ENCODE data around the gene FAM107B. TPM values are rescaled to one million over a fixed set of nuclear protein-coding genes. Genes with fewer than 3 reads are reported as not detected.

The FAM107B gene
- total RNA-seq, 6 experiments from 2014 or later, result 18.7 to 43.8 (median 40.0) TPM

DNA sequence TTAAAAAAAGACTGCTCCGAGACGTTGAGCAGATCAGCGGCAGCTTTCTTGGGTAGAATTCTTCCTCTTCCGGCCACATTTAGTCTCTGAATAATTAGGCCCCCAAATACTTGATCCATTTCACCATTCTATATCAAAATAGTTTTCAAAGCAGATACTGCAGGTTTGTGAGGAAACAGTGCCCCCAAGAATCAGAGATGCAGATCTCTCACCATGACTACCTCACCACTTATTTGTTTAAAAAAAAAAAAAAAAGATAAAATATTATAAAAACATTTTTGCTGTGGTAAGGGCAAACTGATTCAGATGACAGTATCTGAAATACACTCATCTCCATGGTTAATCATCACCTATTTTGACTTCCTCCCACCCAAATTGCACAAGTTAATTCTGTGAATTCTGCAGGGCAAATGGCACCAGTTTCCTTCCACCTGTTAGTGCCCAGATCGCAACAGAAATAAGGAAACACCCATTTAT, 210.4 kb downstream of the FAM107B start:
- Mint-ChIP-seq H3K4me3 (no peak overlapping the region), H3K27me3 (ENCODE audit: insufficient read depth) (no peaks in the 10 kb centered on the region), H3K4me1 (ENCODE audit: low read depth) (peaks cover 40% of the 10 kb centered on the region), H3K9me3 (no peaks in the 10 kb centered on the region; the same call in 1 of the 2 replicates), H3K36me3 (ENCODE audit: low read depth) (peaks cover 17% of the 10 kb centered on the region), H3K27ac (no peak overlapping the region)
- no peak for DNase-seq
- TF ChIP-seq, protein P1, sequence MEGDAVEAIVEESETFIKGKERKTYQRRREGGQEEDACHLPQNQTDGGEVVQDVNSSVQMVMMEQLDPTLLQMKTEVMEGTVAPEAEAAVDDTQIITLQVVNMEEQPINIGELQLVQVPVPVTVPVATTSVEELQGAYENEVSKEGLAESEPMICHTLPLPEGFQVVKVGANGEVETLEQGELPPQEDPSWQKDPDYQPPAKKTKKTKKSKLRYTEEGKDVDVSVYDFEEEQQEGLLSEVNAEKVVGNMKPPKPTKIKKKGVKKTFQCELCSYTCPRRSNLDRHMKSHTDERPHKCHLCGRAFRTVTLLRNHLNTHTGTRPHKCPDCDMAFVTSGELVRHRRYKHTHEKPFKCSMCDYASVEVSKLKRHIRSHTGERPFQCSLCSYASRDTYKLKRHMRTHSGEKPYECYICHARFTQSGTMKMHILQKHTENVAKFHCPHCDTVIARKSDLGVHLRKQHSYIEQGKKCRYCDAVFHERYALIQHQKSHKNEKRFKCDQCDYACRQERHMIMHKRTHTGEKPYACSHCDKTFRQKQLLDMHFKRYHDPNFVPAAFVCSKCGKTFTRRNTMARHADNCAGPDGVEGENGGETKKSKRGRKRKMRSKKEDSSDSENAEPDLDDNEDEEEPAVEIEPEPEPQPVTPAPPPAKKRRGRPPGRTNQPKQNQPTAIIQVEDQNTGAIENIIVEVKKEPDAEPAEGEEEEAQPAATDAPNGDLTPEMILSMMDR (IDR thresholded peaks at IDR 0.05), result no peak

DNA sequence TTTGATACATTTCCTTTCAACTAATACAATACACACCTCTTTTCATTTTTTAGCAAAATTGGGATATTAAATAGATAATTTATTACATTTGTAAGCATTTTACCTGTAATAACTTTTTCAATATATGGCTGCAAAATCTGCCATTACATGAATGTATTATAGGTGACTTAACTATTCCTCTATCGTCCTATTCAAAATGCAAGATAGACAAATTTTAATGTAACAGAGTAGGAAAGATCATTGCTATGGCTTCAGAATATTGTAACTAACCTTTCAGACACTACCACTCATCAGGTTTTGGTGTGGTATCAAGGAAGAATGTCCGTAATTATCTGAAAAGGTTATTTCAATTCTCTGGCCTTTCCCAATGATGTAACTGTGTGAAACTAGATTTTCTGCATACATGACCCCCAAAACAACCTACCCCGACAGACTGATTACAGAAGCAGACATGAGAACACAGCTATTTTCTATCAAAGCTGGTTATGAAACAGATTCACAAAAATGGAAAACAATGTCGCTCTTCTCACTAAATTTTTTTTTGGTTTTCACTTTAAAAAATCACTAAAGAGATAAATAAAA, 211.2 kb downstream of the FAM107B start:
- peaks cover 40% of the 10 kb centered on the region for H3K4me1 Mint-ChIP-seq (ENCODE audit: low read depth)
- H3K27ac Mint-ChIP-seq, result no peak overlapping the region
- TF ChIP-seq, protein P1 (IDR thresholded peaks at IDR 0.05), result no peak
- no peaks in the 10 kb centered on the region; the same call in 1 of the 2 replicates for H3K9me3 Mint-ChIP-seq
- no peaks in the 10 kb centered on the region for H3K27me3 Mint-ChIP-seq (ENCODE audit: insufficient read depth)
- peaks cover 17% of the 10 kb centered on the region for H3K36me3 Mint-ChIP-seq (ENCODE audit: low read depth)
- DNase-seq, result no peak
- no peak overlapping the region for H3K4me3 Mint-ChIP-seq

DNA sequence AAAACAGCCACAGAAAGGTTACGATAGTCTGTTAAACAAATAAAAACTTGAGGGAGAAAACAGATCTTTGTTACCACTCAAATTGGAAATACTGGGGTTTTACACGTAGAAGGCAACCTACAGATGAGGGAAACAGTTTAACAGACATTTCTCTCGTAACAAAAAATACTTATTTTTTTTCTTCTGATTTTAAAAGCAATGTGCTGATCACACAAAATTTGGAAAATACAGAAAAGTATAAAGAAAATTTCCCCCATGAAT, 211.7 kb downstream of the FAM107B start:
- H3K9me3 Mint-ChIP-seq, result no peaks in the 10 kb centered on the region; the same call in 1 of the 2 replicates
- TF ChIP-seq, protein P1 (IDR thresholded peaks at IDR 0.05), result no peak
- peaks cover 40% of the 10 kb centered on the region for H3K4me1 Mint-ChIP-seq (ENCODE audit: low read depth)
- H3K4me3 Mint-ChIP-seq, result no peak overlapping the region
- no peaks in the 10 kb centered on the region for H3K27me3 Mint-ChIP-seq (ENCODE audit: insufficient read depth)
- no peak for DNase-seq
- H3K27ac Mint-ChIP-seq, result no peak overlapping the region
- H3K36me3 Mint-ChIP-seq (ENCODE audit: low read depth), result peaks cover 15% of the 10 kb centered on the region

DNA sequence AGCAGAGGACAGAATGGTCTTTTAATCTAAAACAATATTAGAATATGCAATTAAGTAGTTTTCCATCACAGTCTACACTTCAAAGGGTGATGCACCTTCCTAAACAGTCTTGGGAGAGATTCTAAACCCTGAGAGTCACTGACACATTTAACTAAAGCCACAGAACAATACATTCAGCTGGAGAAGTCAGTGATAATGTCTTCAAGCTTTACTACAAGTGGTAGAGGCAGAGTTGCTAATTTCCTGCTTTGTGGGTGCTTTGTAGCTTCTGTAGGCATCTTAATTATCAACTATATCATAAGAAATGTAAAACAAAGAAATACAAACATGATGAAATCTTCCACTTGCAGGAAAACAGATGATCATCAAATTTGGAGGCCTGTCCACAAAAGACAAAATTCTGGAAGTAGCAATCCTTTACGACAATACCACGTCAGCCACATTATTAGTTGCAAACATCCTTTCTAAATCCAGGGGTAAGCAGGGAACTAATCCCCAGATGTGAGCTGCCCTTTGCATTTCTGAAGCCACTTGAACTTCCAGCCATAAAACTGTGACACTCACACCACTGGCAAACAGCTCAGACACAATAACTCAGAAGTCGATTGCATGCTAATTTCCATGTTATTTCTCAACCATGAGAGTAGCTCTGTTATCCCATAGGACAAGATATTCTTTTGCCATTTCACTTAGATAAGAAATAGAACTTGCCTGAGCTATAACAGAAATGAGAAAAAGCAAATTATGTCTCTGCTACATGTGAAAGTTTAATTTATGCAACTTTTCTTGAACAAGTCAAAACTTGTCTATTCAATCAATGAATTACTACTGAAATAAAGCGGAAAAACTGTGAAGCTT, 212.2 kb downstream of the FAM107B start:
- no peak overlapping the region for H3K27ac Mint-ChIP-seq
- peaks cover 40% of the 10 kb centered on the region for H3K4me1 Mint-ChIP-seq (ENCODE audit: low read depth)
- no peak for DNase-seq
- no peaks in the 10 kb centered on the region for H3K27me3 Mint-ChIP-seq (ENCODE audit: insufficient read depth)
- TF ChIP-seq, protein P1 (IDR thresholded peaks at IDR 0.05), result no peak
- no peaks in the 10 kb centered on the region; the same call in 1 of the 2 replicates for H3K9me3 Mint-ChIP-seq
- no peak overlapping the region for H3K4me3 Mint-ChIP-seq
- H3K36me3 Mint-ChIP-seq (ENCODE audit: low read depth), result peaks cover 12% of the 10 kb centered on the region

DNA sequence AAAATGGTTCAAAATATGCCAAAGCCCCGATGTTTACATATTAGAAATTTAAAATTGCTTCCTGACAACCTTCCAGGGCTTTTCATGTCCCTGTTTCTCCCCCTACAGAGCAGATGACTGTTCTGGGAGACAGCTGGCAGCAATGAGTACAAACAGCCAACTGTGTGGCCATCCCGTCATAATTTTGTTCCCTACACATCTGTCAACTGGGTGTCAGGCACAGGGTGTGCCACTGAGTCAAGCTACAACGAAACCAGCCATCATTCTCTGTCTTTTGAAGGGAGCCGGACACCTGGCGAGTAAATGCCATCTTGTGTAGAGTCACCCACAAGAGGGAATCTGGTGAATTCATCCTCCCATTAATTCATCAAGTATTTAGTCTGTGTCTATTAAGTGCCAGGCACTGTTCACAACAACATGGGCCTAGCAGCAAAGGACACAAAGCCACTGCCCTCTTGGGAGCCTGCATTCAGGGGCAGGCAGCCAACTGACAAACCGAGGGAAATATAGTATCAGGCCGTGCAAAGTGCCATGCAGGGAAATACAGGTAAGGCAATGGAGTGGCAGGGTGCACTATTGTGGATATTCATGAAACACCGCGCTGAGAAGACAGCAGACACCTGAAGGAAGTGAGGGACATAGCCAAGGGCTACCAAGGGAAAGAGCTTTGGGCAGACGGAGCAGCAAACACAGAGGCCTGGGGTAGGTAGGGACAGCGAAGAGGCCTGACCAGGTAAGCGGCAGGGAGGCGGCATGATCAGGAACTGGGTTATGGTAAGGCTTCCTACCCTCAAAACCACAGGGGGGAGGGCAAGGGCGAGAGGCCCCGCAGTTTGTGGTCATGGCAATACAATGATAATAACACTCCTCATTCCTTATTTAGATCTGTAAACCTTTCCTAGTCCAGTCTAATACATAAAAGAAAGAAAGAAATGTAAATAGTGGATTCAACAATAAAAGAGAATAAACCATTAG, 213.6 kb downstream of the FAM107B start:
- H3K27me3 Mint-ChIP-seq (ENCODE audit: insufficient read depth), result no peaks in the 10 kb centered on the region
- H3K4me3 Mint-ChIP-seq, result no peak overlapping the region
- H3K27ac Mint-ChIP-seq, result no peak overlapping the region; the same call in 1 of the 2 replicates
- no peaks in the 10 kb centered on the region; the same call in none of the 2 replicates for H3K36me3 Mint-ChIP-seq (ENCODE audit: low read depth)
- peaks cover 41% of the 10 kb centered on the region for H3K4me1 Mint-ChIP-seq (ENCODE audit: low read depth)
- DNase-seq, result no peak
- TF ChIP-seq, protein P1 (IDR thresholded peaks at IDR 0.05), result no peak
- no peaks in the 10 kb centered on the region for H3K9me3 Mint-ChIP-seq
